Keratinocyte (primary cell): ENCODE measurements around the gene ZC3H8. TPM values are rescaled to one million over a fixed set of nuclear protein-coding genes. Genes with fewer than 3 reads are reported as not detected.

Source experiments
- DNase-seq: peaks from one replicate; pipeline ENCODE4 v3.0.0-alpha.2; 2011; ENCODE audit warnings: low read depth, missing footprints, low spot score
- FAIRE-seq: peaks from 2 replicates; lab custom pipeline; 2011; peaks lifted over from hg19 to GRCh38; lab: Jason Lieb, UNC
- H2AFZ ChIP-seq: 2 replicates; pipeline ENCODE4 v1.6.0; 2012; ENCODE audit warnings: low read length, control low read depth, inconsistent platforms; ENCODE audit not compliant: control insufficient read depth
- H3K27ac ChIP-seq: 2 replicates; pipeline ENCODE4 v1.5.1; 2011; ENCODE audit warnings: low read length; ENCODE audit not compliant: control insufficient read depth, insufficient read depth
- H3K27me3 ChIP-seq: 3 replicates; pipeline ENCODE4 v1.6.0; 2011; ENCODE audit warnings: low read length; ENCODE audit not compliant: control insufficient read depth, insufficient read depth; ENCODE audit errors: extremely low read depth
- H3K36me3 ChIP-seq, 2 experiments: 2 replicates in 1 of 2; 3 replicates in 1 of 2; pipeline ENCODE4 v1.5.1; 2011; ENCODE audit warnings: low read length in 2 of 2, mild to moderate bottlenecking in 1 of 2; ENCODE audit not compliant: control insufficient read depth in 2 of 2, insufficient read depth in 2 of 2; ENCODE audit errors: extremely low read depth in 1 of 2
- H3K4me1 ChIP-seq: 3 replicates; pipeline ENCODE4 v1.5.1; 2011; ENCODE audit warnings: low read length; ENCODE audit not compliant: control insufficient read depth, insufficient read depth; ENCODE audit errors: extremely low read depth
- H3K4me2 ChIP-seq: 3 replicates; pipeline ENCODE4 v1.6.0; 2011; ENCODE audit warnings: low read depth, low read length; ENCODE audit not compliant: control insufficient read depth, insufficient read depth; ENCODE audit errors: extremely low read depth
- H3K4me3 ChIP-seq, 3 experiments: fragments of 200-600 bp in 1 of 3; sonication (generic) in 1 of 3; 2 replicates in 2 of 3; 3 replicates in 1 of 3; pipeline ENCODE4 v1.5.1; 2011 to 2016; ENCODE audit warnings: low read length in 3 of 3, mild to moderate bottlenecking in 3 of 3, control low read depth in 2 of 3, inconsistent platforms in 1 of 3, low read depth in 1 of 3, mixed read lengths in 1 of 3, mixed run types in 1 of 3, moderate library complexity in 1 of 3; ENCODE audit not compliant: control insufficient read depth in 2 of 3, insufficient read depth in 2 of 3; ENCODE audit errors: extremely low read depth in 1 of 3
- H3K79me2 ChIP-seq: 2 replicates; pipeline ENCODE4 v1.6.0; 2012; ENCODE audit warnings: low read length; ENCODE audit not compliant: control insufficient read depth, insufficient read depth
- H3K9ac ChIP-seq: 3 replicates; pipeline ENCODE4 v1.6.0; 2011; ENCODE audit warnings: low read length; ENCODE audit not compliant: control insufficient read depth, insufficient read depth; ENCODE audit errors: extremely low read depth
- H3K9me1 ChIP-seq: 3 replicates; pipeline ENCODE4 v1.6.0; 2011; ENCODE audit warnings: low read length; ENCODE audit not compliant: control insufficient read depth, insufficient read depth; ENCODE audit errors: extremely low read depth
- H3K9me3 ChIP-seq: 2 replicates; pipeline ENCODE4 v1.5.1; 2012; ENCODE audit warnings: low read depth, low read length; ENCODE audit not compliant: control insufficient read depth
- H4K20me1 ChIP-seq: 3 replicates; pipeline ENCODE4 v1.6.0; 2011; ENCODE audit warnings: low read length; ENCODE audit not compliant: control insufficient read depth, insufficient read depth; ENCODE audit errors: extremely low read depth
- CTCF ChIP-seq, 3 experiments: IDR thresholded peaks in 1 of 3; conservative IDR thresholded peaks in 1 of 3; optimal IDR thresholded peaks in 1 of 3; 2 replicates in 2 of 3; 3 replicates in 1 of 3; pipeline versions ENCODE3 to v1.5.1; 2011; ENCODE audit warnings: low read length in 3 of 3, mild to moderate bottlenecking in 3 of 3, moderate library complexity in 2 of 3, control low read depth in 1 of 3, inconsistent platforms in 1 of 3; ENCODE audit not compliant: insufficient read depth in 2 of 3; ENCODE audit errors: extremely low read depth in 1 of 3
- EZH2 ChIP-seq: IDR thresholded peaks from one replicate; pipeline ENCODE4 v1.6.1; 2012; ENCODE audit warnings: inconsistent platforms, mild to moderate bottlenecking, low read length, moderate library complexity
- dilution Hi-C: fragments of 300-500 bp; cut with MboI; formaldehyde crosslinking; loops from one replicate; pipeline ENCODE4 v1.7.0; 2020; ENCODE audit warnings: low sequenced_read_pairs; ENCODE audit not compliant: extremely low pct_ligation_motif_present
- polyA plus RNA-seq, 5 experiments: library from polyadenylated mRNA; depleted of rRNA in 3 of 5; stranded (reverse) in 3 of 5; stranded (forward) in 1 of 5; unstranded in 1 of 5; fragments of >200 nt; gene quantifications; 1 replicate in 1 of 5; 2 replicates in 3 of 5; 3 replicates in 1 of 5; pipeline versions ENCODE4 v1.2.1 to v1.2.3, GENCODE V29; 2011 to 2012; ENCODE audit warnings: missing spikeins in 2 of 5, low read depth in 1 of 5, low replicate concordance in 1 of 5

ZC3H8 gene
- polyA plus RNA-seq, 1 donor (not counting 4 experiments of a cell fraction or from before 2014, with no cell fraction given) = 11.4 TPM

DNA sequence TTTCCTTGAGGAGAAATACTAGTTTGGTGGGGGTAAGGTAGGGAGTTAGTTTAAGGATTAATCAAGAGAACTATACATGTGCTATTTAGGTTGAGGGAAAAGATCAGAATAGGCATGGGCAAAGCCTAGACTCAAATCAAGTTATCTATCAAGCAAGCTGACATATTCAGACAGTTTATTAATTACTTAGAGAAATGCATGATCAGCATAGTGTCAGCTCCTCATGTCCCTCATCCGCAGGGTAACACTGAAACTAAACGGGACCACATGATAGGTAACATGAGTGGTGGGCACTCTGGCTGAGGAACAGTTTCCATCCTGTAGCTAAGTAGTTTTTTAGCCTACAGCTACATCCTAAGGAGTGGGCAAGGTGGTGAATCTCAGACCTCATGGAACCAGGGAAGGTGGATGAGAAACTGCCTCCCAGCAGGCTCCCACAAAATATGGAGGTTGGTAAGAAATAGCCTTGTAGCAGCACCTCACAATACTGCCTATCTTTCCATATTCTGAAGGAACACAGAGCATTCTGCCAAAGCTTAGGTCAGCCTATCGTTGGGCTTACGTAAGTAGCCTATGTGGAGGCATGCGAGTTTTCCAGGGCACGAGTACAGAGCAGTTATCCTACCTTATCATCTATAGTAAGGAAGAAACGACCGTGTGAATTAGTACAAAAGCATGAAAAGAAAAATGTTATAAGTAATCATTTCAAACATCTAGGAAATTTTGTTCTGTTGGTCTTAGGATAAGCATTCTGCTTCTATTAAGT, 39.0 kb upstream of the ZC3H8 start:
- no peak overlapping the region for H2AFZ ChIP-seq
- FAIRE-seq = no peak
- H3K4me1 ChIP-seq = no peaks in the 10 kb centered on the region
- dilution Hi-C loops = no loop called here
- no peaks in the 10 kb centered on the region for H3K79me2 ChIP-seq
- no peak overlapping the region for H3K4me3 ChIP-seq
- no peaks in the 10 kb centered on the region for H4K20me1 ChIP-seq
- TF ChIP-seq EZH2 (no peak), CTCF (optimal IDR thresholded peaks at IDR 0.05 in 1 of 3, IDR thresholded peaks at IDR 0.05 in 1 of 3, conservative IDR thresholded peaks at IDR 0.05 in 1 of 3; ENCODE audit: extremely low read depth in 1 of 3, insufficient read depth in 2 of 3, low read length in 3 of 3) (no peak)
- no peaks in the 10 kb centered on the region for H3K27me3 ChIP-seq
- no peak overlapping the region for H3K4me2 ChIP-seq
- no peak overlapping the region for H3K27ac ChIP-seq
- H3K9ac ChIP-seq = no peak overlapping the region
- no peaks in the 10 kb centered on the region for H3K9me1 ChIP-seq
- H3K9me3 ChIP-seq = no peaks in the 10 kb centered on the region
- DNase-seq = no peak
- no peaks in the 10 kb centered on the region for H3K36me3 ChIP-seq

DNA sequence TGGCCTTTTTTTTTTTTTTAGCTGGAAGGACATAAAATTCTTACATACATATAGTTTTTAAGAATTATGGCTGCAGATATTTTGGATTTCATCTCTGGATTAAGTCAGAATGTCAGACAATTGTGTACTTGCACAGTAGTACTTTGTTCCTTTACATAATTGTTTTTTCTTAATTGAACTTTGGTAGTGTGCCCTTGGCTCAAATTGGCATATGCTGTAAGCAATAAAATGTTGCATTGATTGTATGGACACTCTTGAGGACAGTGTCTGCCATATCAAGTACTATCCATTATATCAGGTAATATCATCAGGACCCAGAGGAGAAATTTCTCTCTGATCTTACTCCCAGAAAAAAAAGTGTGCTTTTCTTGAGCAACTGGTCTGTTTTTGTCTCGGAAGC, 35.8 kb upstream of the ZC3H8 start:
- H3K9me3 ChIP-seq = no peaks in the 10 kb centered on the region
- no peaks in the 10 kb centered on the region for H3K27me3 ChIP-seq
- no peak overlapping the region for H2AFZ ChIP-seq
- H3K36me3 ChIP-seq = no peaks in the 10 kb centered on the region
- no peaks in the 10 kb centered on the region for H3K9me1 ChIP-seq
- DNase-seq (no peak), FAIRE-seq (no peak)
- H3K4me3 ChIP-seq = no peak overlapping the region
- TF ChIP-seq CTCF (optimal IDR thresholded peaks at IDR 0.05 in 1 of 3, IDR thresholded peaks at IDR 0.05 in 1 of 3, conservative IDR thresholded peaks at IDR 0.05 in 1 of 3; ENCODE audit: extremely low read depth in 1 of 3, insufficient read depth in 2 of 3, low read length in 3 of 3) (no peak), EZH2 (no peak)
- H3K9ac ChIP-seq = no peak overlapping the region
- H4K20me1 ChIP-seq = no peaks in the 10 kb centered on the region
- dilution Hi-C loops = no loop called here
- H3K27ac ChIP-seq = no peak overlapping the region
- no peak overlapping the region for H3K4me2 ChIP-seq
- H3K79me2 ChIP-seq = no peaks in the 10 kb centered on the region
- no peaks in the 10 kb centered on the region for H3K4me1 ChIP-seq
